HepG2 (cell line): Measurements from ENCODE around the gene JPH4. TPM values are rescaled to one million over a fixed set of nuclear protein-coding genes. Genes with fewer than 3 reads are reported as not detected.

ENCODE experiments used
- FOXA3 ChIP-seq: IDR thresholded peaks from 2 replicates; pipeline ENCODE4 v1.6.1; 2016; ENCODE audit warnings: missing genetic modification reagents, missing compliant biosample characterization
- KLF11 ChIP-seq: IDR thresholded peaks from 2 replicates; pipeline ENCODE4 v1.6.1; 2016; ENCODE audit warnings: missing compliant biosample characterization
- MLX ChIP-seq: IDR thresholded peaks from 2 replicates; pipeline ENCODE4 v1.6.1; 2016
- PPARG ChIP-seq: conservative IDR thresholded peaks from 2 replicates; pipeline ENCODE4 v1.6.1; 2016; ENCODE audit warnings: missing biosample characterization, missing genetic modification reagents
- SCMH1 ChIP-seq: sonication (generic); formaldehyde crosslinking; IDR thresholded peaks from 2 replicates; pipeline ENCODE4 v1.9.0; 2021; ENCODE audit warnings: missing genetic modification reagents, mild to moderate bottlenecking, borderline replicate concordance
- ZBTB44 ChIP-seq: sonication (generic); formaldehyde crosslinking; IDR thresholded peaks from 2 replicates; pipeline ENCODE4 v1.4.0; 2020; ENCODE audit warnings: missing genetic modification reagents
- ZBTB8A ChIP-seq: sonication (generic); formaldehyde crosslinking; IDR thresholded peaks from 2 replicates; pipeline ENCODE4 v1.4.0; 2020; ENCODE audit warnings: mild to moderate bottlenecking, low read depth, missing genetic modification reagents, borderline replicate concordance
- ZNF510 ChIP-seq: sonication (generic); formaldehyde crosslinking; IDR thresholded peaks from 2 replicates; pipeline ENCODE4 v1.4.0; 2020; ENCODE audit warnings: low read depth, mild to moderate bottlenecking, missing genetic modification reagents
- ZNF598 ChIP-seq: sonication (generic); formaldehyde crosslinking; IDR thresholded peaks from 2 replicates; pipeline ENCODE4 v1.5.1; 2020; ENCODE audit warnings: mild to moderate bottlenecking, missing genetic modification reagents, borderline replicate concordance
- ZNF678 ChIP-seq: sonication (generic); formaldehyde crosslinking; IDR thresholded peaks from 2 replicates; pipeline ENCODE4 v1.4.0; 2020; ENCODE audit warnings: mild to moderate bottlenecking, missing genetic modification reagents
- polyA plus RNA-seq, 8 experiments: library from polyadenylated mRNA; depleted of rRNA in 3 of 8; stranded (reverse) in 7 of 8; unstranded in 1 of 8; fragments of >200 nt; fragmentation: Illumina TruSeq in 4 of 8; extraction: Trizol in 4 of 8; gene quantifications; 2 replicates each; pipeline versions ENCODE4 v1.2.1 to v1.2.3, GENCODE V29; 2011 to 2016; ENCODE audit warnings: low read depth in 4 of 8, missing spikeins in 1 of 8, mixed read lengths in 1 of 8; ENCODE audit not compliant: insufficient read depth in 1 of 8
- total RNA-seq, 5 experiments: library from RNA; depleted of rRNA; stranded (reverse); fragments of >200 nt; fragmentation: Illumina TruSeq; extraction: Trizol; gene quantifications; 2 replicates each; pipeline ENCODE4 v1.2.3, GENCODE V29; 2016; ENCODE audit warnings: low read depth in 1 of 5

JPH4 gene
- total and polyA plus RNA-seq, 2 of the 13 experiments (the other 11 are each of a cell fraction or from before 2014, with no cell fraction given): 0.08 to 0.22 TPM

- TF ChIP-seq ZNF510 (CRISPR knock-in tag) (no peak), MLX (CRISPR knock-in tag) (peak; percentile 79), KLF11 (CRISPR knock-in tag) (no peak), FOXA3 (CRISPR knock-in tag) (peak; percentile 96), ZNF598 (CRISPR knock-in tag) (peak; percentile 79; the same call in 1 of the 2 replicates), SCMH1 (CRISPR knock-in tag) (no peak), ZBTB44 (CRISPR knock-in tag) (peak; percentile 70; the same call in 1 of the 2 replicates), ZNF678 (CRISPR knock-in tag) (no peak), PPARG (CRISPR knock-in tag) (peak; percentile 92), ZBTB8A (CRISPR knock-in tag) (no peak)
These were observed 34.9 kb upstream of the JPH4 start (continued) for GRCh38 chr14:23613242-23614070.
